K562 (cell line): ENCODE results near the gene C19orf85.

Source experiments
- ARNT ChIP-seq, 2 experiments: fragments of 450-650 bp; IDR thresholded peaks; 2 replicates each; pipeline ENCODE4 v1.6.1; 2016; ENCODE audit warnings: mild to moderate bottlenecking in 1 of 2
- ELK1 ChIP-seq: sonication (generic); formaldehyde crosslinking; IDR thresholded peaks from 2 replicates; pipeline ENCODE4 v1.8.1; 2022; ENCODE audit warnings: missing genetic modification reagents
- GABPB1 ChIP-seq: sonication (generic); formaldehyde crosslinking; IDR thresholded peaks from 2 replicates; pipeline ENCODE4 v1.8.0; 2022; ENCODE audit warnings: mild to moderate bottlenecking, missing genetic modification reagents
- HMGXB4 ChIP-seq: sonication (generic); formaldehyde crosslinking; IDR thresholded peaks from 2 replicates; pipeline ENCODE4 v1.8.1; 2023; ENCODE audit warnings: mild to moderate bottlenecking, missing genetic modification reagents
- POLR2AphosphoS5 ChIP-seq: IDR thresholded peaks from 2 replicates; pipeline ENCODE4 v1.6.1; 2011; ENCODE audit warnings: mild to moderate bottlenecking, low read depth, low read length, moderate library complexity; ENCODE audit not compliant: control insufficient read depth, insufficient read depth
- SP2 ChIP-seq: IDR thresholded peaks from 2 replicates; pipeline ENCODE4 v1.6.1; 2011; ENCODE audit warnings: mild to moderate bottlenecking, low read depth, low read length, moderate library complexity; ENCODE audit not compliant: poor library complexity, severe bottlenecking; ENCODE audit errors: extremely low read depth
- TAF7 ChIP-seq: fragments of 450-650 bp; IDR thresholded peaks from 2 replicates; pipeline ENCODE4 v1.6.1; 2016; ENCODE audit warnings: missing genetic modification characterization, missing compliant biosample characterization

- no peak for TF ChIP-seq GABPB1 (CRISPR knock-in tag)
- TF ChIP-seq TAF7 (tag): no peak
- no peak for TF ChIP-seq HMGXB4
- TF ChIP-seq ARNT (IDR thresholded peaks at IDR 0.05): no peak
- TF ChIP-seq SP2: no peak
- TF ChIP-seq ELK1 (CRISPR knock-in tag): no peak
- no peak for TF ChIP-seq POLR2AphosphoS5
Measured at GRCh38 chr19:55468054-55468393, 3.5 kb upstream of the C19orf85 start.
